Right atrium auricular region (tissue), 2 donors: ENCODE data around the gene SEMA4A. TPM values are rescaled to one million over a fixed set of nuclear protein-coding genes. Genes with fewer than 3 reads are reported as not detected.
"Not testable (repeated sequence)": the region's sequence is repeated elsewhere in the genome, so short reads cannot be mapped to it uniquely, and the experiment has no call there.

Source experiments
- DNase-seq: peaks from one replicate; pipeline ENCODE4 v3.0.0-alpha.2; 2019; ENCODE audit warnings: low spot score
- H3K27ac ChIP-seq, 2 donors: fragments of 200-600 bp; sonication (generic); 1 replicate in 1 of 2; 2 replicates in 1 of 2; pipeline ENCODE4 v1.5.1; 2016 to 2019
- H3K27me3 ChIP-seq, 2 donors: fragments of 200-600 bp; sonication (generic); one replicate each; pipeline versions ENCODE4 v1.5.1 to v1.6.0; 2017 to 2019
- H3K36me3 ChIP-seq: fragments of 200-600 bp; sonication (generic); one replicate; pipeline ENCODE4 v1.5.1; 2016
- H3K4me1 ChIP-seq, 2 donors: fragments of 200-600 bp; sonication (generic); one replicate each; pipeline versions ENCODE4 v1.5.1 to v1.6.0; 2017 to 2019
- H3K4me3 ChIP-seq, 2 donors: fragments of 200-600 bp; sonication (generic); 1 replicate in 1 of 2; 2 replicates in 1 of 2; pipeline ENCODE4 v1.5.1; 2017 to 2019; ENCODE audit warnings: mild to moderate bottlenecking in 1 of 2, moderate library complexity in 1 of 2
- H3K9me3 ChIP-seq, 2 donors: fragments of 200-600 bp; sonication (generic); one replicate each; pipeline ENCODE4 v1.5.1; 2019
- CTCF ChIP-seq, 2 donors: fragments of 200-600 bp; sonication (generic); IDR thresholded peaks; one replicate each; pipeline ENCODE4 v1.5.1; 2019; ENCODE audit warnings: antibody characterized with exemption in 2 of 2
- total RNA-seq, 2 donors: library from RNA; depleted of rRNA; stranded (reverse); fragments of >200 nt; gene quantifications; one replicate each; pipeline ENCODE4 v1.1.0, GENCODE V29; 2016

The SEMA4A gene
- total RNA-seq, 2 donors from 2014 or later: 2.0 to 4.2 TPM

DNA sequence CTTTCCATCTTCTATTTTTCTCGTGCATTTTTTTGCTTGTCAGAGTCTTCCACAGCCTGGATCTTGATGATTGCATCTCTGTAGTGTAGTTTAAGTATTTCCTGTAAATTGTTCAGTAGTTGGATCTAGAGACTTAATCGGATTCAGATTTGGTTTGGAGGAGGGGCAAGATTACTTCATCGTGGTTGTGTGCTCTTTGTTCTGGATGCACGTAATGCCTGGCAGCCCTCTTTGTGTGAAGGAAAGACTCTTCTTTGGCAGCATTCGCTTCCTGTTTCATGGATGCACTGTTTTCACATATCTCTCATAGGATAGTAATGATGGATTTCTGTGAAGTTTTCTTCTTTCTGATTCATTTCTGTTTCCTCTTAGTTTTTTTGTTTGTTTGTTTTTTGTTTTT is 14.2 kb downstream of the SEMA4A start:
- Histone ChIP-seq H3K4me1 (peaks cover 0 to 6% of the 10 kb centered on the region in 2 donors), H3K36me3 (no peaks in the 10 kb centered on the region), H3K4me3 (no peak overlapping the region), H3K27me3 (no peaks in the 10 kb centered on the region), H3K9me3 (no peaks in the 10 kb centered on the region), H3K27ac (no peak overlapping the region)
- no peak for TF ChIP-seq CTCF (IDR thresholded peaks at IDR 0.05)
- DNase-seq: no peak

- Histone ChIP-seq H3K36me3 (no peaks in the 10 kb centered on the region), H3K9me3 (no peaks in the 10 kb centered on the region), H3K27me3 (no peaks in the 10 kb centered on the region), H3K4me3 (no peak overlapping the region), H3K4me1 (no peaks in the 10 kb centered on the region), H3K27ac (no peak overlapping the region)
- no peak for DNase-seq
- no peak for TF ChIP-seq CTCF (IDR thresholded peaks at IDR 0.05)
Measured at GRCh38 chr1:156172696-156173470, 19.5 kb downstream of the SEMA4A start.

DNA sequence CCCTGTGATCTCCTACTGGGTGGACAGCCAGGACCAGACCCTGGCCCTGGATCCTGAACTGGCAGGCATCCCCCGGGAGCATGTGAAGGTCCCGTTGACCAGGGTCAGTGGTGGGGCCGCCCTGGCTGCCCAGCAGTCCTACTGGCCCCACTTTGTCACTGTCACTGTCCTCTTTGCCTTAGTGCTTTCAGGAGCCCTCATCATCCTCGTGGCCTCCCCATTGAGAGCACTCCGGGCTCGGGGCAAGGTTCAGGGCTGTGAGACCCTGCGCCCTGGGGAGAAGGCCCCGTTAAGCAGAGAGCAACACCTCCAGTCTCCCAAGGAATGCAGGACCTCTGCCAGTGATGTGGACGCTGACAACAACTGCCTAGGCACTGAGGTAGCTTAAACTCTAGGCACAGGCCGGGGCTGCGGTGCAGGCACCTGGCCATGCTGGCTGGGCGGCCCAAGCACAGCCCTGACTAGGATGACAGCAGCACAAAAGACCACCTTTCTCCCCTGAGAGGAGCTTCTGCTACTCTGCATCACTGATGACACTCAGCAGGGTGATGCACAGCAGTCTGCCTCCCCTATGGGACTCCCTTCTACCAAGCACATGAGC is 23.3 kb downstream of the SEMA4A start:
- DNase-seq: no peak
- no peaks in the 10 kb centered on the region for H3K36me3 ChIP-seq
- no peak for TF ChIP-seq CTCF (IDR thresholded peaks at IDR 0.05)
- H3K9me3 ChIP-seq: no peaks in the 10 kb centered on the region
- no peak overlapping the region for H3K4me3 ChIP-seq
- no peak overlapping the region for H3K27ac ChIP-seq
- H3K4me1 ChIP-seq: no peaks in the 10 kb centered on the region
- no peaks in the 10 kb centered on the region for H3K27me3 ChIP-seq

DNA sequence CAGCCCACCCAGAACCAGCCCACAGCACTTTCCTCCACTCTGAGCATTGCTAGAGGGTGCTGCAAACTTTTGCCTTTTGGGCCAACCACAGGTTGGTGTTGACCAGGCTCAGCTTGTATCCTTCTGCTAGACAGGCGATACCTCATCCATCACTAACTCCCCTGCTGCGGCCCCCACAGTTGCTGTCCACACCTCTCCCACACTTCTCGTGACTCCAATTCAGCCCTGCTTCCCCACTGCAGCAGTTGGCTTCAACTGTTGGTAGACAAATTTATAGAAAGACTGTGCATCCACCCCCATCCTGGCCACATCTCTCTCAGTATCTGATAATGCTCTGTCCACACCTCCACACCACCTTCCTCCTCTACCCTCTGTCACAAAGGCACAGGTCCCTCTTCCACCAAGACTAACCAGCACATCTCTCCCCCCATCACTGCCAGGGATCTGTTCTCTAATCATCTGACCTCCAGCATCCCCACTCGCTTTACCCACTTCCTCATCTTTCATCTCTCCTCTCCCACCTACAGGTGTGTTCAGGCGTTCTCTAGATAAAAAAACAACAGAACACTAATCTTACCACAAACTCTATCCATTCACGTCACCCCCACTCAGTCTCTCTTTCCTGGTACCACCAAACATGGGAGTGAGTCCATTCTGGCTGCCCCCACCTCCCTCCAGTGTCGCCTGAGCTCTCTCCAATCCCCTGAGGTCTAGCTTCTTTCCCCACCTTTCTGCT is 24.7 kb downstream of the SEMA4A start:
- no peak overlapping the region for H3K27ac ChIP-seq
- no peak for TF ChIP-seq CTCF (IDR thresholded peaks at IDR 0.05)
- no peaks in the 10 kb centered on the region for H3K9me3 ChIP-seq
- H3K27me3 ChIP-seq: no peaks in the 10 kb centered on the region
- H3K4me3 ChIP-seq: no peak overlapping the region
- DNase-seq: no peak
- no peaks in the 10 kb centered on the region for H3K36me3 ChIP-seq
- H3K4me1 ChIP-seq: no peaks in the 10 kb centered on the region

GRCh38 chr1:156180471-156180870 is 27.1 kb downstream of the SEMA4A start:
- H3K9me3 ChIP-seq: no peaks in the 10 kb centered on the region
- no peak overlapping the region for H3K4me3 ChIP-seq
- no peaks in the 10 kb centered on the region for H3K27me3 ChIP-seq
- no peak for TF ChIP-seq CTCF (IDR thresholded peaks at IDR 0.05)
- H3K4me1 ChIP-seq: no peaks in the 10 kb centered on the region
- H3K27ac ChIP-seq: no peak overlapping the region
- no peak for DNase-seq
- no peaks in the 10 kb centered on the region for H3K36me3 ChIP-seq

GRCh38 chr1:156181391-156181924 is 28.1 kb downstream of the SEMA4A start:
- H3K4me3 ChIP-seq, H3K36me3 ChIP-seq, H3K9me3 ChIP-seq, H3K27me3 ChIP-seq, H3K4me1 ChIP-seq, DNase-seq, H3K27ac ChIP-seq: not testable (repeated sequence)

DNA sequence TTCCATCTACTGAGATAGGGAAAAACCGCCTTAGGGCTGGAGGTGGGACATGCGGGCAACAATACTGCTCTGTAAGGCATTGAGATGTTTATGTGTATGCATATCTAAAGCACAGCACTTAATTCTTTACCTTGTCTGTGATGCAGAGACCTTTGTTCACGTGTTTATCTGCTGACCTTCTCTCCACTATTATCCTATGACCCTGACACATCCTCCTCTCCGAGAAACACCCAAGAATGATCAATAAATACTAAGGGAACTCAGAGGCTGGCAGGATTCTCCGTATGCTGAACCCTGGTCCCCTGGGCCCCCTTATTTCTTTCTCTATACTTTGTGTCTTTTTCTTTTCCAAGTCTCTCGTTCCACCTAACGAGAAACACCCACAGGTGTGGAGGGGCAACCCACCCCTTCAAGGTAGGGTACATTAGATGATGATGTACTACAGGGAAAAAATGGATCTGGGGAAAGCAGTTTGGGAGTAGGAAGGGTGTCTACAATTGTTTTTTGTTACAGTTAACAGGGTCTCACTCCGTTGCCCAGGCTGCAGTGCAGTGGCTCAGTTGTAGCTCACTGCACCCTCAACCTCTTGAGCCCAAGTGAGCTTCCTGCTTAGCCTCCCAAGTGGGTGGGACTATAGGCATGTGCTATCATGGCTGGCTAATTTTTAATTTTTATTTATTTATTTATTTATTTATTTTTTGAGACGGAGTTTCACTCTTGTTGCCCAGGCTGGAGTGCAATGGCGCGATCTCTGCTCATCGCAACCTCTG is 28.8 kb downstream of the SEMA4A start:
- not testable (repeated sequence) for DNase-seq, H3K36me3 ChIP-seq, H3K9me3 ChIP-seq, H3K27me3 ChIP-seq, H3K4me3 ChIP-seq, H3K27ac ChIP-seq, H3K4me1 ChIP-seq

GRCh38 chr1:156186347-156187177 is 33.2 kb downstream of the SEMA4A start:
- H3K36me3 ChIP-seq, H3K4me1 ChIP-seq, H3K9me3 ChIP-seq, H3K27ac ChIP-seq, H3K4me3 ChIP-seq, H3K27me3 ChIP-seq, DNase-seq: not testable (repeated sequence)
